ENCODE results near the gene SLC6A7. TPM values are rescaled to one million over a fixed set of nuclear protein-coding genes. Genes with fewer than 3 reads are reported as not detected.
"Not testable (repeated sequence)": the region's sequence is repeated elsewhere in the genome, so short reads cannot be mapped to it uniquely, and the experiment has no call there.

SLC6A7 gene
- total RNA-seq, 6 donors from 2014 or later: 0.44 TPM; not detected in 5

- Histone ChIP-seq H3K27ac (no peak overlapping the region), H3K36me3 (no peaks in the 10 kb centered on the region), H3K4me3 (no peak overlapping the region), H3K9me3 (no peaks in the 10 kb centered on the region), H3K4me1 (peaks cover 0 to 4% (median 0%) of the 10 kb centered on the region in 4 donors), H3K27me3 (no peaks in the 10 kb centered on the region)
- 82 to 93% methylated on average over 2 to 5 of the region's 5 CpGs for WGBS, 2 donors
- ATAC-seq (ENCODE audit: low FRiP score in 2 of 2): no peak
- no peak for DNase-seq
- TF ChIP-seq CTCF (IDR thresholded peaks at IDR 0.05) (no peak), POLR2AphosphoS5 (IDR thresholded peaks at IDR 0.05) (no peak), EP300 (IDR thresholded peaks at IDR 0.05) (no peak), POLR2A (IDR thresholded peaks at IDR 0.05) (no peak)
These were observed 57.0 kb downstream of the SLC6A7 start for GRCh38 chr5:150246835-150247234.

- DNase-seq (no peak), ATAC-seq (ENCODE audit: low FRiP score in 2 of 2) (no peak)
- no peaks in the 10 kb centered on the region for H3K27me3 ChIP-seq
- H3K4me3 ChIP-seq: no peak overlapping the region
- 88 to 95% methylated on average over 7 to 9 of the region's 9 CpGs for WGBS, 2 donors
- H3K9me3 ChIP-seq: no peaks in the 10 kb centered on the region
- H3K36me3 ChIP-seq: no peaks in the 10 kb centered on the region
- no peak overlapping the region for H3K27ac ChIP-seq
- no peak for TF ChIP-seq CTCF (IDR thresholded peaks at IDR 0.05)
- no peak for TF ChIP-seq POLR2AphosphoS5 (IDR thresholded peaks at IDR 0.05)
- TF ChIP-seq EP300 (IDR thresholded peaks at IDR 0.05): no peak
- no peak for TF ChIP-seq POLR2A (IDR thresholded peaks at IDR 0.05)
- peaks cover 0 to 4% (median 0%) of the 10 kb centered on the region in 4 donors for H3K4me1 ChIP-seq
These were observed 57.9 kb downstream of the SLC6A7 start for GRCh38 chr5:150247726-150248125.

- H3K4me3 ChIP-seq; H3K27me3 ChIP-seq; H3K36me3 ChIP-seq; H3K9me3 ChIP-seq; ATAC-seq (ENCODE audit: low FRiP score in 2 of 2); DNase-seq; H3K4me1 ChIP-seq; H3K27ac ChIP-seq: not testable (repeated sequence)
- WGBS, 2 donors: 89 to 91% methylated on average over 6 of the region's 6 CpGs
These were observed 58.6 kb downstream of the SLC6A7 start for GRCh38 chr5:150248493-150248892.

GRCh38 chr5:150248946-150249345 is 59.1 kb downstream of the SLC6A7 start:
- Histone ChIP-seq H3K36me3 (no peaks in the 10 kb centered on the region), H3K4me3 (no peak overlapping the region), H3K27me3 (no peaks in the 10 kb centered on the region), H3K4me1 (peaks cover 0 to 4% (median 0%) of the 10 kb centered on the region in 4 donors), H3K27ac (no peak overlapping the region), H3K9me3 (no peaks in the 10 kb centered on the region)
- ATAC-seq (ENCODE audit: low FRiP score in 2 of 2) (no peak), DNase-seq (no peak)
- TF ChIP-seq POLR2A (IDR thresholded peaks at IDR 0.05) (no peak), POLR2AphosphoS5 (IDR thresholded peaks at IDR 0.05) (no peak), CTCF (IDR thresholded peaks at IDR 0.05) (no peak), EP300 (IDR thresholded peaks at IDR 0.05) (no peak)
- 82 to 87% methylated on average over 3 of the region's 3 CpGs for WGBS, 2 donors

GRCh38 chr5:150249744-150250143 is 59.9 kb downstream of the SLC6A7 start:
- TF ChIP-seq CTCF (IDR thresholded peaks at IDR 0.05): no peak
- no peak for TF ChIP-seq POLR2A (IDR thresholded peaks at IDR 0.05)
- TF ChIP-seq EP300 (IDR thresholded peaks at IDR 0.05): no peak
- no peak for TF ChIP-seq POLR2AphosphoS5 (IDR thresholded peaks at IDR 0.05)
- Histone ChIP-seq H3K27me3 (no peaks in the 10 kb centered on the region), H3K27ac (no peak overlapping the region), H3K36me3 (no peaks in the 10 kb centered on the region), H3K9me3 (no peaks in the 10 kb centered on the region), H3K4me1 (peaks cover 0 to 4% (median 0%) of the 10 kb centered on the region in 4 donors), H3K4me3 (no peak overlapping the region)
- DNase-seq: no peak
- 86 to 90% methylated on average over 5 of the region's 5 CpGs for WGBS, 2 donors
- no peak for ATAC-seq (ENCODE audit: low FRiP score in 2 of 2)

Data from upper lobe of left lung (tissue), 6 donors.